Measurements from ENCODE around the gene C16orf78. TPM values are rescaled to one million over a fixed set of nuclear protein-coding genes. Genes with fewer than 3 reads are reported as not detected.

C16orf78 gene
- total RNA-seq, 2 donors from 2014 or later, result not detected

DNA sequence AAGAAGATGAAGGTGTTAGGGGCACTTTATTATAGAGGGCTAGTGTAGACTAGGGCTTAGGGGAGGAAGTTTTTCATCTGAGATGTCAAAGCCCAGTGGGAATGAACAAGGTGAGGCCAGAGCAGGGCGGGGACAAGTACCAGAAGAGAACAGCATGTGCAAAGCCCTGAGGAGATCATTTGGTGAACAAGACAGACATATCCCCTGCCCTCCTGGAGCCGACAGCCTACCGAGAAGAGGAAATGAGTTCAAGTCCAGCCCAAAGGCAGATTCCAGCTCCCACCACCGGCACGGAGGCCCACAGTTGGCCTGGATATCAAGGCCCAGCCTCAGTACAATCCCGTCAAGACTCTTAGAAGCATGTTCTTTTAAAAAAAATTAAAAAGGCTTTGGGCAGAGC is 61.1 kb downstream of the C16orf78 start:
- Mint-ChIP-seq H3K27me3 (peaks cover 22% of the 10 kb centered on the region), H3K36me3 (ENCODE audit: low read depth) (no peaks in the 10 kb centered on the region), H3K4me1 (no peaks in the 10 kb centered on the region), H3K4me3 (no peak overlapping the region), H3K27ac (no peak overlapping the region)
- no peak for ATAC-seq
- DNase-seq, result no peak
- H3K9me3 ChIP-seq (ENCODE audit: control insufficient read depth, low read length, poor library complexity, severe bottlenecking), result no peaks in the 10 kb centered on the region

DNA sequence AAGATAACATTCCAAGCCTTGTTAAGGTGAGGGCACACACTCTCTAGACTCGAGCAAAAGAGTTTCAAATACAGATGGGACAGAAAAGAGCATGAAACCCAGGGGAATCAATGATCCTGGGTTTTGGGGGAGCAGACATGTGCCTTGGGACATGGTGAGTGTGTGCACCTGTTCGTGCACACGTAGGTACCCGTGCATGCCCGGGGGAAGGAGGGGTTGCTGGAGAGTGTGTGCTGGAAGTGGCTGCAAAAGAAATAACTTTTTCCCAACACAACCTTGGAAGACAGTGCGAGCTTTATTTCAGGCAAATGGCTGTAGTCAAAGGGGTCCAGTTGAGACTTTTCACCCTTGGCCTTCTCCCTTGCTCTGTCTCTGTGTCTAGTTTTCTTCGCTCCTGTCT is 62.6 kb downstream of the C16orf78 start:
- Mint-ChIP-seq H3K27me3 (peaks cover 22% of the 10 kb centered on the region), H3K27ac (no peak overlapping the region), H3K36me3 (ENCODE audit: low read depth) (no peaks in the 10 kb centered on the region), H3K4me3 (no peak overlapping the region), H3K4me1 (no peaks in the 10 kb centered on the region)
- DNase-seq, result no peak
- no peaks in the 10 kb centered on the region for H3K9me3 ChIP-seq (ENCODE audit: control insufficient read depth, low read length, poor library complexity, severe bottlenecking)
- ATAC-seq, result no peak

DNA sequence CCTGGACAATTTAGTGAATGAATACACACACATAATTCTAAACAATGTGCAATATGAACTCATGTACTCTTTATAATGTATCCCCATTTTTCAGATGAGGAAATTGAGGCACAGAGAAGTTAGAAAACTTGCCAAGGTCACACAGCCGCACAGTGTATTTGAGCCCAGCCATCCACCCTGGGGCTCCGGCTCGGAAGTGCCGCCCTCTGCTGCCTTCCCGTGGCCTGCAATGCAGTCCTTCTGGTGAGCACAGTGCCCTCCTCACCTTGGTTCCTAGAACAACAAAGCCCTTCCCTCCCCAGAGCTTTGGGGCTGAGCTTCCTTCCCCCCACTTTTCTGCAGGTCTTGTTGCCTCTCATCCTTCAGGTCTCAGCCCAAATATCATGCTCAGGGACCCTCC is 63.7 kb downstream of the C16orf78 start:
- Mint-ChIP-seq H3K27ac (no peak overlapping the region), H3K27me3 (peaks cover 22% of the 10 kb centered on the region), H3K4me3 (no peak overlapping the region), H3K36me3 (ENCODE audit: low read depth) (no peaks in the 10 kb centered on the region), H3K4me1 (peaks cover 3% of the 10 kb centered on the region)
- no peak for ATAC-seq
- no peak for DNase-seq
- H3K9me3 ChIP-seq (ENCODE audit: control insufficient read depth, low read length, poor library complexity, severe bottlenecking), result no peaks in the 10 kb centered on the region

DNA sequence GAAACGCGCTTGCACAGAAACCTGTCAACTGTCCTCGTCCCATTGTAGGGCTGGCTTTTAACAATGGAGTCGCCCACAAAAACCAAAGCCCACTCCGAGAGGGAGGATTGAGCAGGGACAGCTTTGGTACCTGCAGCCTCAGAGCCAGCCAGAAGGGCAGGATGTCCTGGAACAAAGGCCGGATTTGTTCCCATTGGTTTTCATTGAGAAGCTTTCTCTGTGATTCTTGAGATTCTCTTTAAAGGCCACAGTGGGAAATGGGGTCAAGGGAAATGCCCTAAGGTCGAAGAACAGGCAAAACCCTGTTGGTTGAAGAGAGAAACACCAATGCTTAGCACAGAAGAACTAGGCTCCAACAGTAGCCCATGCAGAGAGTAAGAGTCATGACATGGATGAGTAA is 65.4 kb downstream of the C16orf78 start:
- Mint-ChIP-seq H3K4me3 (no peak overlapping the region), H3K27ac (no peak overlapping the region), H3K36me3 (ENCODE audit: low read depth) (no peaks in the 10 kb centered on the region), H3K27me3 (peaks cover 22% of the 10 kb centered on the region), H3K4me1 (peaks cover 3% of the 10 kb centered on the region)
- no peaks in the 10 kb centered on the region for H3K9me3 ChIP-seq (ENCODE audit: control insufficient read depth, low read length, poor library complexity, severe bottlenecking)
- ATAC-seq (no peak), DNase-seq (no peak)

DNA sequence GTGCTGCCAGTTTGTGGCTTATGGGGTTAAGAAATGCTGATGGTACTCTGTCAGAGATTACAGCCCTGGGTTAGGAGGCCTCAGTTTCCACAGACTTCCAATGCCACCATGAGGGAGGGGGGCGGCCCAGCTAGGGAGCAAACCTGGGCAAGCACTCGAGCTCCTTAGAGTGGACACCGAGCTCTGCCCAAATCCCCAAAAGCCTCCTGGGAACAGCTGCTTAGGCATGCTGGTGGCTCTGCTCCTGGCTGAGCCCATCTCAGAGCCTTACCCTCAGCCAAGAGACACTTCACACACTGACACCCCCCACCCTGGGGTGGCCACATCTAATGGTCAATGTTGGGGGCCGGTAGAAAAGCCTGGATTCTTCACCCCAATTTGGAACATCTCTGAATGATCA is 66.1 kb downstream of the C16orf78 start:
- Mint-ChIP-seq H3K27me3 (peaks cover 22% of the 10 kb centered on the region), H3K27ac (no peak overlapping the region), H3K36me3 (ENCODE audit: low read depth) (no peaks in the 10 kb centered on the region), H3K4me3 (no peak overlapping the region), H3K4me1 (peaks cover 3% of the 10 kb centered on the region)
- no peaks in the 10 kb centered on the region for H3K9me3 ChIP-seq (ENCODE audit: control insufficient read depth, low read length, poor library complexity, severe bottlenecking)
- DNase-seq (no peak), ATAC-seq (no peak)

DNA sequence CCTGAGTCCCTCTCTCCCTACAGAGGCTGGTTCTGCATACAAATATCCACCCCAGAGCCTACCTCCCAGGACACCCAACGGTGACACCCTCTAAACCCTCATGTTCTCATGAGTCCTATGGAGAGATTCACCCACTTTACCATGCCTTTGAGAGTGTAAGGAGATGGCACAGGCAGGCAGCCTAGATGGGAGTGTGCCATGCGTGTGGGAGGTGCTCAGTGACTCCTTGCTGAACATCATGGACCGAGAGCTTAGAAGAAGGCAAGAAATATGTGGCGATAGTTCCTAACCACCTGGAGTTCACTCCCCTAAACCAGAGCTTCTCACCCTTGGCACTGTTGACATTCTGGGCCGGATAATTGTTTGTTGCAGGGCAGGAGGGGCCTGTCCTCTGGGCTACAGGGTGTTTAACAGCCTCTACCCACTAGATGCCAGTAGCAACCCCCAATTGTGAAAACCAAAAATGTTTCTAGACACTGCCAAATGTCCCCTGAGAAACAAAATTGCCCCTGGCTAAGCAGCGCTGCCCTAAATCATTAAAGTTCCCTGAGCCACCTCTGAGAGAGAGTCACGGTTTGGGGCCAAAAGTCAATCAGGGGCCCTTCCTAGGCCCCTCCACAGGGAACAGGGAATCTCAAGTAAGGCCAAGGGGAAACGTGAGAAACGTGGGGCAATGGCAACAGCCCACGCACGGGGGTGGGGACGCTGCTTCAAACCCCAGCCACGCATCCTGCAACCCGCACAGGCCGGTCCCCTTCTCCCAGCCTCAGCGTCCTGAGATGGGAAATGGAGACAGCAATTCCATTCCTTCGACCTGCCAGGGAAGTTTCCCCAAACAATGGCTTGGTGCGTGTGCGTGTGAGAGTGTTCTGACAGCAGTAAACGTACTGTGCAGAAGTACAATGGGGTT is 66.8 kb downstream of the C16orf78 start:
- no peak overlapping the region for H3K27ac Mint-ChIP-seq
- peaks cover 22% of the 10 kb centered on the region for H3K27me3 Mint-ChIP-seq
- H3K36me3 Mint-ChIP-seq (ENCODE audit: low read depth), result no peaks in the 10 kb centered on the region
- ATAC-seq, result no peak
- DNase-seq, result no peak
- H3K4me1 Mint-ChIP-seq, result peaks cover 3% of the 10 kb centered on the region
- H3K9me3 ChIP-seq (ENCODE audit: control insufficient read depth, low read length, poor library complexity, severe bottlenecking), result no peaks in the 10 kb centered on the region
- no peak overlapping the region for H3K4me3 Mint-ChIP-seq

DNA sequence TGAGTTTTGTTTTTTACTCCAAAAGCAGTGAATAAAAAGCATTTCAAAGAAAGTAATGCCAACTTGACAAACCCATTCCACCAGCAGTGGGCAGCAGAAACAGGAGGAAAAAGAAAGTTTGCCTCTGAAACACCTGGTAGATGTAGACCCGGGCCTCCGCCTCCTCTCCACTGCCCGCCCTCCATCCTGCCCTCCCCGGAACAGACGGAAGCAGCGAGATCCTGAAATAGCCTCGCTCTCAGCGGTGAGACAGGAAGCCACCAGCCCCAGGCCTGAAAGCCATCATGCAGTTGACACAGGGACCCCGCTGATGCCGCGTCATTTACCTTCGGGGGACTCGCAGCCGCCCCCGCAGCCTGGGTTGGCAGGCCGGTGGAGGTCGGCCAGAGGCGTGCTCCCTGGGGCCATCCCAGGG is 67.8 kb downstream of the C16orf78 start:
- DNase-seq, result peak in 2 of 3 donors; percentile 24 to 32
- peak overlapping the region; percentile 62 for H3K27ac Mint-ChIP-seq
- ATAC-seq, result peak; percentile 88
- H3K9me3 ChIP-seq (ENCODE audit: control insufficient read depth, low read length, poor library complexity, severe bottlenecking), result no peaks in the 10 kb centered on the region
- peaks cover 3% of the 10 kb centered on the region for H3K4me1 Mint-ChIP-seq
- no peaks in the 10 kb centered on the region for H3K36me3 Mint-ChIP-seq (ENCODE audit: low read depth)
- peak overlapping the region; percentile 72 for H3K4me3 Mint-ChIP-seq
- H3K27me3 Mint-ChIP-seq, result peaks cover 15% of the 10 kb centered on the region

DNA sequence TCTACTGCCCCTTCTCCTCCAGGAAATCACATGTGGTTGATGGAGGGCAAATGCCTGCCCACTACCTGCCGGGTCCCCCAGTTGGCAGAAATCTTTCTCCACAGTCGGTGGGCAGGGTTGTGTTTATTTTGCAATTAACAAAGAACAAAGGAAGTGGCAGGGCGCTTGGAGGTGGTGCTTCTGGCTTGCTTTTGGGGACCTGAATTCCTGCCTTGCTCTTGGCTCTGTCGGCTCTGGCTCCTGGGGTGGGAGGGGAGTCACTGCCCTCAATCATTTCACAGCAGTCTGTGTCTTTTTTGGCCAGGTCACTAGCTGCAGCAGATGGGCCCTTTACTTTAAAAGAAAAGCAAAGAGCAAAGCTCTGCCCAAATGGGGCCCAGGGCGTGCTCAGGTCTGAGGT is 69.2 kb downstream of the C16orf78 start:
- Mint-ChIP-seq H3K4me1 (peaks cover 3% of the 10 kb centered on the region), H3K4me3 (no peak overlapping the region), H3K36me3 (ENCODE audit: low read depth) (no peaks in the 10 kb centered on the region), H3K27ac (peak overlapping the region; percentile 56), H3K27me3 (peaks cover under 1% of the 10 kb centered on the region)
- DNase-seq, result no peak
- ATAC-seq, result no peak
- no peaks in the 10 kb centered on the region for H3K9me3 ChIP-seq (ENCODE audit: control insufficient read depth, low read length, poor library complexity, severe bottlenecking)

DNA sequence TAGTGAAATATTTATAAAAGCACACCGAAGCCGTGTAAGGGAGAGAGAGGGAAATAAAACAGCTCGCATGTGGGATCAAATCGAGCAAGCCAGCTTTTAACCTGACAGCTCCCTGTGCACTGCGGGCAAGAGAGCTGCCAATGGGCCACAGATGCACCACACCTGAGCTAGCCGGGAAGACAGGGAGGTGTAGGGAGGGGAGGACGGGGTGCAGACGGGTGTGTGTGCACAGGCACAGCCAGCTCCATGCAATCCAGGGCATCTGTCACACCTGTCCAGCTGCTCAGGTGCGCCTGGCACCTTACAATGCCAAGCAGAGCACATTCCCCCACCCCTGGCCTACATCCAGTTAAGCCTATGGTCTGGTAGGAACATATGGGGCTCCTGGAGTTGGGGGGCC is 70.0 kb downstream of the C16orf78 start:
- no peak overlapping the region for H3K27ac Mint-ChIP-seq
- ATAC-seq, result no peak

DNA sequence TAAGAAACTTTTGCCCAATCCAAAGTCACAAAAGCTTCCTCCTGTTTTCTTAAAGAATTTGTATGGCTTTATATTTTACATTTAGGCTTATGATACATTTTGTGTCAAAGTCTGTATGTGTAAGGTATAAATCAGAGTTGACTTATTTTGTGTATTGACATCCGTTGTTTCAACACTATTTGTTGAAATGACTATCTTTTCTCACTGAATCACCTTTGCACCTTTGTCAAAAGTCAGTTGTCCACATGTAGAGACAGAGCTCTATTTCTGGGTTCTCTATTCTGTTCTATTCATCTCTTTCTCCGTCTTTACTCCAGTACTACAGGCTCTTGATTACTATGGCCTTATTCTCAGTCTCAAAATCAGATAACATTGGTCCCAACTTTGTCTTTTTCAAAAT is 73.2 kb downstream of the C16orf78 start:
- H3K9me3 ChIP-seq (ENCODE audit: control insufficient read depth, low read length, poor library complexity, severe bottlenecking), result no peaks in the 10 kb centered on the region
- ATAC-seq (no peak), DNase-seq (no peak)
- Mint-ChIP-seq H3K4me1 (peaks cover 3% of the 10 kb centered on the region), H3K36me3 (ENCODE audit: low read depth) (no peaks in the 10 kb centered on the region), H3K27ac (no peak overlapping the region), H3K27me3 (peaks cover 11% of the 10 kb centered on the region), H3K4me3 (no peak overlapping the region)

More for the DNA sequence above, 70.0 kb downstream of the C16orf78 start:
- no peaks in the 10 kb centered on the region for H3K36me3 Mint-ChIP-seq (ENCODE audit: low read depth)
- no peak for DNase-seq
- H3K9me3 ChIP-seq (ENCODE audit: control insufficient read depth, low read length, poor library complexity, severe bottlenecking), result no peaks in the 10 kb centered on the region
- no peak overlapping the region for H3K4me3 Mint-ChIP-seq
- peaks cover 3% of the 10 kb centered on the region for H3K4me1 Mint-ChIP-seq
- H3K27me3 Mint-ChIP-seq, result no peaks in the 10 kb centered on the region

Other genes with a start within 250 kb of the C16orf78 start
- gene CBLN1, start 92.0 kb upstream of the C16orf78 start, total RNA-seq, result not detected

All from T-helper 17 cell (primary cell).